SU-DHL-6 (cell line): ENCODE measurements around the gene TAS2R16.

Source experiments
- EZH2phosphoT487 ChIP-seq: fragments of 200-600 bp; sonication (generic), shearing (Covaris generic); conservative IDR thresholded peaks from 2 replicates; pipeline ENCODE4 v1.6.1; 2018; ENCODE audit warnings: mild to moderate bottlenecking, antibody characterized with exemption, low read length, moderate library complexity, mixed read lengths
- TF ChIP-seq, protein P1 (sequence below): fragments of 200-600 bp; sonication (generic); IDR thresholded peaks from one replicate; pipeline ENCODE4 v1.5.1; 2017; ENCODE audit warnings: antibody characterized with exemption, mild to moderate bottlenecking, low read length, moderate library complexity; ENCODE audit not compliant: insufficient read depth, poor library complexity, severe bottlenecking

DNA sequence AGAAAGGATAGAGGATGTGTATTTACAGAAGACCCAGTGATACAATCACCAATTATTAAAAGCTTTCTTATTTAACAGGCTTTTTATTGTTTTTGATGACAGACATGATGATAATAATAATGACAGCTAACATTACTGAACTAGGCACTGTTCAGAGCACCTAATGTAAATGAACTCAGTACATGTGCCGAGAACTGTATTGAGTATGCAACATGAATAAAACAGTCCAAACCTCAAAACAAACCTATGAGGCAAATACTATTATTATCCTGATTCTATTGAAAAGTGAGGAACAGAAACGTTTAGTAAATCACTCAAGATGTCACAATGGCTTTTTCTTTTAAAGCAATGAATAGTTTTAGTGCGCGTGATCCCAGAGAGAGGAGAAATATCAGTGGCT is 27.1 kb downstream of the TAS2R16 start:
- TF ChIP-seq, protein P1, sequence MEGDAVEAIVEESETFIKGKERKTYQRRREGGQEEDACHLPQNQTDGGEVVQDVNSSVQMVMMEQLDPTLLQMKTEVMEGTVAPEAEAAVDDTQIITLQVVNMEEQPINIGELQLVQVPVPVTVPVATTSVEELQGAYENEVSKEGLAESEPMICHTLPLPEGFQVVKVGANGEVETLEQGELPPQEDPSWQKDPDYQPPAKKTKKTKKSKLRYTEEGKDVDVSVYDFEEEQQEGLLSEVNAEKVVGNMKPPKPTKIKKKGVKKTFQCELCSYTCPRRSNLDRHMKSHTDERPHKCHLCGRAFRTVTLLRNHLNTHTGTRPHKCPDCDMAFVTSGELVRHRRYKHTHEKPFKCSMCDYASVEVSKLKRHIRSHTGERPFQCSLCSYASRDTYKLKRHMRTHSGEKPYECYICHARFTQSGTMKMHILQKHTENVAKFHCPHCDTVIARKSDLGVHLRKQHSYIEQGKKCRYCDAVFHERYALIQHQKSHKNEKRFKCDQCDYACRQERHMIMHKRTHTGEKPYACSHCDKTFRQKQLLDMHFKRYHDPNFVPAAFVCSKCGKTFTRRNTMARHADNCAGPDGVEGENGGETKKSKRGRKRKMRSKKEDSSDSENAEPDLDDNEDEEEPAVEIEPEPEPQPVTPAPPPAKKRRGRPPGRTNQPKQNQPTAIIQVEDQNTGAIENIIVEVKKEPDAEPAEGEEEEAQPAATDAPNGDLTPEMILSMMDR: no peak
- TF ChIP-seq EZH2phosphoT487: no peak
